Activated CD8-positive, alpha-beta memory T cell treated with anti-CD3 and anti-CD28 coated beads, Interleukin-2, amount 50 U/mL, for 4 hours (primary cell): ENCODE measurements around the gene CCDC184.
A peak's percentile ranks its signal among the peaks of the same experiment; 100 is the strongest.
"Not testable (repeated sequence)": the region's sequence is repeated elsewhere in the genome, so short reads cannot be mapped to it uniquely, and the experiment has no call there.

Experiments
- DNase-seq: peaks from one replicate; pipeline ENCODE4 v3.0.0-alpha.2; 2020

Gene CCDC184

GRCh38 chr12:48180424-48180823 is 3.0 kb upstream of the CCDC184 start:
- no peak for DNase-seq

DNA sequence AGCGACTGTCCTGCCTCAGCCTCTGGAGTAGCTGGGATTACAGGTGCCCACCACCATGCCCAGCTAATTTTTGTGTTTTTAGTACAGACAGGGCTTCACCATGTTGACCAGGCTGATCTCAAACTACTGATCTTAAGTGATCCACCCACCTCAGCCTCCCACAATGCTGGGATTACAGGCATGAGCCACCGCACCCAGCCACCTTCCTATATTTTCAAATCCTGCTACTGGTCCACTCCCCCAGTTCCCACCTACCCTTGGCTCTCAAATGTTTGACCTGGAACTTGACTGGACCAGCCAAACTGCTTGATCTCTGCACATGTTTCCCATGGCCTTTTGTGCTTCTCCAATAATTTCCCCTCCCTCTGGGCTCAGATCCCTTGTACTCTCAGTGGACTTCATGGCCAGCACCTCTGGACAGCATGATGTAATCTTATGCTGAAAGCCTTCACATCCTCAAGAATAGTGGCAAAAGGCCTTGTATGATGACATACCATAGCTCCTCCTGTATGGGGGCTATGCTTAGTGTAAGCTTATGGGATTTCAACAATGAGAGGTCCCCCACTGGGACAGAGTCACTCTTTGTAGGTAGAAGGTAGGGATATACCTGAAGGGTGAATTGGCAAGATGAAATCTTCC is 2.5 kb upstream of the CCDC184 start:
- no peak for DNase-seq

GRCh38 chr12:48182631-48183030 is 813 bp upstream of the CCDC184 start:
- no peak for DNase-seq

DNA sequence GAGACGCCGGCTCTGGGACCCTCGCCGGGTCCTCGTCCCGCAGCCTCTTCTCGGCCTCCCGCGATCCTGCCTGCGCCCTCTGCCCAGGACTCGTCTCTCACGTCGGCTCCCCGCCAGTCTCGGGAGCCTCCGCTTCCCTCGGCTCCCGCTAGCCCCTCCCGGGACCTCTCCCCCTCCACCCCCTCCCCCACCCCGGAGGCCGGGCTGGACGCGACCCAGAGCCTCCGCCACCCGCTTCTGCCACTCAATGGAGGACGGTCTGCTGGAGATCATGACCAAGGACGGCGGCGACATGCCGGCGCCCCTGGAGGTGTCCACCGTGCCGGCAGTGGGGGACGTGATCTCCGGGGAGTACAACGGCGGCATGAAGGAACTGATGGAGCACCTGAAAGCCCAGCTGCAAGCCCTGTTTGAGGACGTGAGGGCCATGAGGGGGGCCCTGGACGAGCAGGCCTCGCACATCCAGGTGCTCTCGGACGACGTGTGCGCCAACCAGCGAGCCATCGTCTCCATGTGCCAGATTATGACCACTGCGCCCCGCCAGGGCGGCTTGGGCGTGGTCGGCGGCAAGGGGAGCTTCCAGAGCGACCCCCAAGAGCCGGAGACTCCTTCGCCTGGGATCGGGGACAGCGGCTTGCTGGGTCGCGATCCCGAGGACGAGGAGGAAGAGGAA is 568 bp downstream of the CCDC184 start:
- peak; percentile 28 for DNase-seq

- no peak for DNase-seq
These were observed 1.1 kb downstream of the CCDC184 start for GRCh38 chr12:48184549-48184922.

DNA sequence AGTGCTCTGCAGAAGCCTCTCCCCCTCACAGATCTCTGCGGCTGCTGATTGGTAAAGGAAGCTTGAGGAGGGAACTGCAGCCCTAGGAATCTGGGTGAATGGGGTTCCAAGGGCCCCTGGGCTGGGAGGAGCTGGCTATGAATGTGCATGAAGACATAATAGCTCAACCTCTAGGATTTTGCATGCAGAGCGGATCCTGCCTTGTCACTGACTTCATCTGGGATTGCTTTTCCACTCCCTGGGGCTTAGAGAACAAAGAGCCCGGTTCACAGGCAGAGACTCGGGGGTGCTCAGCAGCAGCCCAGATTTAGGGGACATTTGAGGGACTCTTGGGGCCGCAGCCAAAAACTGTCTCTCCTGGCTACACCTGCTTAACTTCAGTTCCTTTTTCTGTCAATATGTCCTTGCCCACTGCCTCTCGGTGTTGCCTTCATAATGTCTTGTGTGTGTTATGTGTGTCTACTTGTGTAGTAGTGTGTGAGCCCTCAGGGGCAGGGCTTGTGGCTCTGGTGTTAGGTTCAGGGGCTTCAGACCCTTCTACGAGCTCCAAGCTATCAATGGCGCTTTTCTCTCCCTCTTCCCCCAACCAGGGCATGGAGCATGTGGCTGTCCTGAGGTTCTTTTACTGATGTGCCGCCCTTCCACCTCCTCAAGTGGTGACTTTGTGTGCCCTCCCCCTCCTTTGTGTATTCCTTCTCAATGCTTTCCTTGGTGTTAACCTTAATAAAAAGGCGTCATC is 1.9 kb downstream of the CCDC184 start:
- no peak for DNase-seq

DNA sequence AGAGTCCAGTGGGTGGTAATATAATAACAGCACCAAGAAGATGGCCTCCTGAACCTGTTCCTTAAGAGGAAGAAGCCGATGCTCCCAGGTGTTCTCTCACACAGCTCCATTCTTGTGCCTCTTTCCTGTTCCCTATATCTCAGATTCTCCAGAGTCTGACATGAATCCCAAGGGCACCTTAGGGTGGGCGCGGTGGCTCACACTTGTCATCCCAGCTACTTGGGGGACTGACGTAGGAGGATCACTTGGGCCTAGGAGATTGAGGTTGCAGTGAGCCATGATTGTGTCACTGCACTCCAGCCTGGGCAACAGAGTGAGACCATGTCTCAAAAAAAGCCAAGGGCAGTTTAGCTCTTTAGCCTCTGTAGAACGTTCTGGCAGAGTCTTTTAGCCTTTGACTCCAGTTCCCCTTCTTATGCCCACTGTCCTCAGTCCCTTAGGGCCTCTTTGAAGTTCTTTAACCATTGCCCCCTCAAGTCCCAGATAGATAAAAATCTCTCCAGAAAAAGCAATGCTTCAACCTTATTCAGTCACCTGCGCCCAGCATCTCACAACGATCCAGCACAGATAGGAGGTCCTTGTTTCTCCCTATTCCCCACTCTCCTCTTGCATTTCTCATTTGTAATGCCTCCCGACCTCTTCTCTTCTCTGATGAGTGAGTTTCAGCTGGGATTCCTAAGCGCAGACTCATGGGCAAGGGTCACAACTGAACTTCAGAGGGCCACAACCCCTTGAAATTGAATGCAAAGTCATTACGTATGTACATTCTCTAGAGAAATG is 4.7 kb downstream of the CCDC184 start:
- DNase-seq: no peak

- DNase-seq: peak; percentile 70
These were observed 6.1 kb downstream of the CCDC184 start for GRCh38 chr12:48189331-48190125.

DNA sequence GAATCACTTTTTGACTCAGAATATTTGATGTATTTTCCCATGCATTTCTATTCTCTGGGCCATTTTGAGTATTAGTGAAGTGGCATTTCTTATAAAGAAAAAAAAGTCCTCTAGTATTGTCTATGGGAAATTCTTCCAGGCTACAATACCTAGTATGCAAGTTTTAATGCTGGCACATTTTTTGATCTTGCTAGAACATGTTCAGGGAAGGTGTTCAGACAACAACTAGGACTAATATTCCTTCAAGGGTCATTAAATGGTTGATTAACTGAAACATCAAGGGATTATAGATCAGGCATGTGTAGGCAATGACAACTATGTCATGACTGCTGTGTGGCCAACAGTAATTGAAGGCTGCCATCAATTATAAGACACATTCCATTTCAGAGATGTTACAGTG is 7.7 kb downstream of the CCDC184 start:
- DNase-seq: no peak

DNA sequence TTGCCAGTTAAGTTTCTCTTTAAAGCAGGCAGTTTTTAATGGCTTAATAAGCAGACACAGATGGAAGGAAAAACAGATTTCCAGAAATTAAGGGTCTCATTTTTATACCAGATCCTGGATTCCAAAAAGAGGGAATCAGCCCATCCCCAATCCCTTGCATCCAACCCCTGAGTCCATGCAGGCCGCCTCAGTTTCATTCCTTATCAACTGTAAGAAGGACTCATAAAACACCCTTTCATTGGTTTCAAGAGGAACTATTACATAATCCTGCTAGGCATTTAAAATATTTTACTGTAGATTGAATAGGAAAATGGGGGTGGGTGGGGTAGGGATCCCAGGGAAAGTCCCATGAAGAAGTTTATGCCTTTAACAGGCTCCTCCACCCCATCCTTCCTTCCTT is 9.4 kb downstream of the CCDC184 start:
- DNase-seq: no peak

- no peak for DNase-seq
These were observed 10.2 kb downstream of the CCDC184 start for GRCh38 chr12:48193623-48194022.

- DNase-seq: no peak
These were observed 11.4 kb downstream of the CCDC184 start for GRCh38 chr12:48194799-48195201.

DNA sequence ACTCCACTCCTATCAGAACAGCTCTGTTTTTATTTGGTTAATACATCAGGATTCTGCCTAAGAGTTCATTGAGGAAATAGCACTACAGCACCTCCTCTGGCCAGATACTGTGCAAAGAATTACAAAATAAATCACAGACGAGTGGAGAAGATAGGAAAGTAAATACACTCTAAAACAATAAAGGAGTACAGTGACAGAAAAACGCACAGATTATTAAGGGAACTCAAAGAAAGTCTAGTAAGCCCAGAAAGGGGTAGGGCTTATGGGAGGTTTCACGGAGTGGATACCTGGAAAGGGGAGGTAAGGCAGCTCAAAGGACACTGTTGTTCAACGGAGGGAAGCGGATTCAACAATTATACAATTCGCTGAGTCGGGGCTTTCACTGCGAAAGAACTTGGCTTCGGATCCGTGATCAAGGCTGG is 14.1 kb downstream of the CCDC184 start:
- DNase-seq: no peak

DNA sequence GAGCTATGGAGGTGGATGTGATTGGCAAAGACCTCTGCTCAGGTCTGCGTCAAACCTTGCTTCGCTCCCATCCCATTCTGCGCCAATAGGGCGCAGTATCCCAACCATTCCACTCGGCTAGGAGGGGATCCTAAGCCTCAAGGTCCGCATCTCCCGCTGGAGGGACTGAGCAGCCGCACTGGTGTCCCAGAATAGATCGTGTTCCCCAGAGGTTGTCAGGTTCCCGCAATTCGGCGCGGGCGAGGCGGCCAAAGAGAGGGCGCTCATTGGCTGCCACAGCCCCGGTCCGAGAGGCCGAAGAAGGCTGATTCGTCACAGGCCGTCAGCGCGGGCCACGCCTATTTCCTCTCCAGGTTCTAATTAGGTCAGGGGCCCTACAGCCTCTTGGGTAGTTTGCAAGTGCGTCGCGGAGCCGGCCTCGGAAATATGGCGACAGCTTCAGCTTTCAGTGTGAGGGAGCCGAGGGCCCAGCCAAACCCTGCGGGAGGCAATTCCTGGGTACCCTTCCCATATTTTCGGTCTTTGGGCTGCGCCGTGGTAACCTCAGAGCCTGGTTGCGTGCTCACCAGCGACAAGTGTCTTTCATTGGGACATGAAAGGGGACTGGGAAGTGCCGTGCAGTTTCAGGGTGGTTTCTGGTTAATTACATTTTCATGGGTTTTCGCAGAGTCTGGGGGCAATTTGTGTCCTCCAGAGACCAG is 14.7 kb downstream of the CCDC184 start:
- DNase-seq: peak; percentile 87

- DNase-seq: peak; percentile 34
These were observed 15.2 kb downstream of the CCDC184 start for GRCh38 chr12:48198672-48198971.

- no peak for DNase-seq
These were observed 15.5 kb downstream of the CCDC184 start for GRCh38 chr12:48198985-48199384.

DNA sequence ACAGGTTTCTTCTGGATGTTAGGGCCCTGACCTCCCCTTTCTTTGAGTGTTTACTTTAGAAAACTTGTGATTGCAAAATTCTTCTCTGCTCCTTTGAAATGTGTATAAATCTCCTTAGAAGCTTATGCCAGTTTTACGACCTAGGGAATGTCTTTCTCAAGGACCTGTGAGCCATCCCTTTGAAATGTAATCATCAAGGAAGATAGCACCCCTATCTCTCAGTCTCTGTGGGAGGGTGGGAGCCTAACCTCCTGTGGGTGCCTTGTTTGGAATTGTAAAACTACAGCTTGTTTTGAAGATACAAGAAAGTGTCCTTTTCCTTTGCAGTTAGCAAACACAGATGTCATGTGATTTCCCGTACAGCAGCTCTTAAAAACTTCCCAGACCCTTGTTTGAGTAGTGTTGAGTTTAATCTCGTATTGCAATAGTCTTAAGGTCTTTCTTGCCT is 16.4 kb downstream of the CCDC184 start:
- DNase-seq: no peak

GRCh38 chr12:48201091-48201490 is 17.6 kb downstream of the CCDC184 start:
- no peak for DNase-seq

DNA sequence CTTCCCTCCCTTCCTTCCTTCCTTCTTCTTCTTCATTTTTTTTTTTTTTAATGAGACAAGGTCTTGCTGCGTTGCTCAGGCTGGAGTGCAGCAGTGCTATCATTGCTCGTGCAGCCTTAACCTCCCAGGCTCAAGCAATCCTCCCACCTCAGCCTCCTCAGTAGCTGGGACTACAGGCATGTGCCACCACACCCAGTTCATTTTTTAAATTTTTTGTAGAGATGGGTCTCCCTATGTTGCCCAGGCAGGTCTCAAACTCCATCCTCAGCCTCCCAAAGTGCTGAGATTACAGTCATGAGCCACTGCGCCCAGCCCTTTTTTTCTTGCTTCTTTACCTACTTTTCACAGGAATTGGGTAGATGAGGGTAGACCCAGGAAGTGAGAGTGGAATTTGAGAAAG is 18.1 kb downstream of the CCDC184 start:
- no peak for DNase-seq

GRCh38 chr12:48202766-48203165 is 19.3 kb downstream of the CCDC184 start:
- no peak for DNase-seq

DNA sequence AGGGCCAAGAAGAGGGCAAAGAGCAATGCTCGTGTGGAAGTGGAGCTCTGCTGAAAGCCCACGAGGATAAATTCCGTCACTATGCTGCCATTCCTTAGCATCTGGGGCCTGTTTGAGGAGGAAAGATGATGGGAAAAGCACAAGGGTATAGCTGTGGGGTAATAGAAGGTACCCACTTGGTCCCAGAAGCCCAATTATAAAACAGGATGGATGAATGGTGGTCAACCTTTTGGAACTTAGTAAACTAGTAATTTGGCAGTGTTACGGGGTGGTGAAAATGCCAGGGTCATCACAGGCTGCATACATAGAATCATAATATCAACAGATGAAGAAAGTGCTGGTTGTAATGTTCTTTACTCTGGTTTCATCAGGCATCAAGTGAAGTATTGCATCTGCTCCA is 19.7 kb downstream of the CCDC184 start, which contains the start of gene OR10AD1:
Gene OR10AD1 (minus strand): TSS at position 101 of the 400 bp plus-strand sequence. CDS start 0 bp downstream, at position 101.
- no peak for DNase-seq

DNA sequence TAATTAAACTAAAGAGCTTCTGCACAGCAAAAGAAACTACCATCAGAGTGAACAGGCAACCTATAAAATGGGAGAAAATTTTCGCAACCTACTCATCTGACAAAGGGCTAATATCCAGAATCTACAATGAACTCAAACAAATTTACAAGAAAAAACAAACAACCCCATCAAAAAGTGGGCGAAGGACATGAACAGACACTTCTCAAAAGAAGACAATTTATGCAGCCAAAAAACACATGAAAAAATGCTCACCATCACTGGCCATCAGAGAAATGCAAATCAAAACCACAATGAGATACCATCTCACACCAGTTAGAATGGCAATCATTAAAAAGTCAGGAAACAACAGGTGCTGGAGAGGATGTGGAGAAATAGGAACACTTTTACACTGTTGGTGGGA is 26.1 kb downstream of the CCDC184 start:
- not testable (repeated sequence) for DNase-seq
